Central memory CD8-positive, alpha-beta T cell (primary cell): ENCODE results near the gene DNAJB2.
"Not testable (repeated sequence)": the region's sequence is repeated elsewhere in the genome, so short reads cannot be mapped to it uniquely, and the experiment has no call there.

Experiments
- ATAC-seq: fragments of 150-1000 bp; cut with Tn5 transposase; replicated peaks from 2 replicates; pipeline ENCODE4 v1.10.0; 2022; ENCODE audit warnings: mild to moderate bottlenecking, moderate FRiP score, moderate number of reproducible peaks; ENCODE audit not compliant: poor library complexity, severe bottlenecking; ENCODE audit errors: extremely low read depth
- DNase-seq, 2 donors: peaks; one replicate each; pipeline ENCODE4 v3.0.0; 2021; ENCODE audit warnings: low spot score in 2 of 2
- H3K27ac Mint-ChIP-seq: one replicate; pipeline ENCODE4 v1.8.0; 2022; ENCODE audit warnings: low read depth, mild to moderate bottlenecking, moderate library complexity, mixed read lengths
- H3K27me3 Mint-ChIP-seq: one replicate; pipeline ENCODE4 v1.8.0; 2022; ENCODE audit warnings: mixed read lengths
- H3K36me3 Mint-ChIP-seq: one replicate; pipeline ENCODE4 v1.8.0; 2022; ENCODE audit warnings: mild to moderate bottlenecking, moderate library complexity, mixed read lengths; ENCODE audit not compliant: insufficient read depth
- H3K4me1 Mint-ChIP-seq: one replicate; pipeline ENCODE4 v1.8.0; 2022; ENCODE audit warnings: mixed read lengths
- H3K4me3 Mint-ChIP-seq: one replicate; pipeline ENCODE4 v1.8.0; 2022; ENCODE audit warnings: mild to moderate bottlenecking, moderate library complexity, mixed read lengths
- H3K9me3 Mint-ChIP-seq: one replicate; pipeline ENCODE4 v1.8.0; 2022; ENCODE audit warnings: mixed read lengths

The DNAJB2 gene

DNA sequence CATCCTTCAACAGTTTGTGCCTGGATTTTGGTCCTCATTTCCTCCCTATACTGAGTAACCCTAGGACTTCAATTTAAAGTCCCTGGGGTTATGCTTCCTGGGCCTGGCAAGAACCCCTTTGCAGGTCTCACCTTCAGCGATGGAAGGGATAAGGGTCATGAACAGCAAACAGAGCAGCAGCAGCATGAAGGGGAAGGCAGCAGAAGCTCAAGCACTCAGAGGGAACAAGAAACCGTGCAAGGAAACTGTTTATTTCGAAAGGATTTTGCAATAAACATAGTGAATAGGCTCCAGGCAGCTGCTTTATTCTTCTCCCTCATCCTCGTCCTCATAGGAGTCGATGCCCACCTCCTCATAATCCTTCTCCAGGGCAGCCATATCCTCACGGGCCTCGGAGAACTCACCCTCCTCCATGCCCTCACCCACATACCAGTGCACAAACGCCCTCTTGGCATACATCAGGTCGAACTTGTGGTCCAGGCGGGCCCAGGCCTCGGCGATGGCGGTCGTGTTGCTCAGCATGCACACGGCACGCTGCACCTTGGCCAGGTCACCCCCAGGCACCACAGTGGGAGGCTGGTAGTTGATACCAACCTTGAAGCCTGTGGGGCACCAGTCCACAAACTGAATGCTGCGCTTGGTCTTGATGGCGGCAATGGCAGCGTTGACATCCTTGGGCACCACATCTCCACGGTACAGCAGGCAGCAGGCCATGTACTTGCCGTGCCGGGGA lies 29.0 kb upstream of the DNAJB2 start:
- DNase-seq: no peak
- Mint-ChIP-seq H3K27ac (peak overlapping the region; percentile 83), H3K9me3 (no peaks in the 10 kb centered on the region)

DNA sequence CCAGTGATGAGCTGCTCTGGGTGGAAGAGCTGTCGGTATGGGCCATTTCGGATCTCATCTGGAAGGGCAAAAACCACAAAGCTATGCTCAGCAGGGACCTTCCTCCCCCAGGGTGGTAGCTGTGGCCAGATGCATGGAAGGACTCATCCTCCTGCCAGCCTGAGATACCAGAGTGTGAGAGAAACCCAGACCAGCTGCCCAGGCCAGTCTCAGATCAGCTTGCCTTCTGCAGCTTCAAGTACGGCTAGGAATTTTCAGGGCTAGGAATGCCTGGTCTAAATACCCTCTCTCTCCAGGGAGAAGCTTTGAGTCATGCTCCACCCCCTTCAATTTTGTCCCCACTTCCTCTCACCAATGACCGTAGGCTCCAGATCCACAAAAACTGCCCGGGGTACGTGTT lies 27.5 kb upstream of the DNAJB2 start:
- Mint-ChIP-seq H3K4me1 (peaks cover 69% of the 10 kb centered on the region), H3K36me3 (peaks cover 69% of the 10 kb centered on the region), H3K27ac (no peak overlapping the region)

More for the DNA sequence above, 29.0 kb upstream of the DNAJB2 start:
- H3K27me3 Mint-ChIP-seq: no peaks in the 10 kb centered on the region
- H3K4me3 Mint-ChIP-seq: peak overlapping the region; percentile 78
- peaks cover 82% of the 10 kb centered on the region for H3K4me1 Mint-ChIP-seq
- no peak for ATAC-seq
- peaks cover 76% of the 10 kb centered on the region for H3K36me3 Mint-ChIP-seq

DNA sequence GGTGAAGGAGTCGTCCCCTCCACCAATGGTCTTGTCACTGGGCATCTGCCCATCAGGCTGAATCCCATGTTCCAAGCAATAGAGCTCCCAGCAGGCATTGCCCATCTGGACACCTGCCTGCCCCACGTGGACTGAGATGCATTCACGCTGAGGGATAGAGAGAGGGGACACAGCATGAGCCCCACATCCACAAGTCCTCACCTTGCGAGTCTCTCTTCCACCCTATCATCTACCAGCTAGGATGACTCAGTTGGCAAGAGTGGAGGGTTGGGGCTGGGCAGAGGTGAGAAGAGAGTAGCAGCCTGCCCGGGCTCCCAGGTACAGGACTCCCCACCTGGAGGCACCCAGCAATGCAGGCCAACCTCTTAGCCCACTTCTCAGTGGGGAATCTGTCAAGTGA lies 27.1 kb upstream of the DNAJB2 start:
- Mint-ChIP-seq H3K36me3 (peaks cover 67% of the 10 kb centered on the region), H3K4me3 (peak overlapping the region; percentile 78)

More for the DNA sequence above, 27.5 kb upstream of the DNAJB2 start:
- no peaks in the 10 kb centered on the region for H3K9me3 Mint-ChIP-seq
- ATAC-seq: no peak
- H3K27me3 Mint-ChIP-seq: no peaks in the 10 kb centered on the region
- no peak for DNase-seq
- peak overlapping the region; percentile 78 for H3K4me3 Mint-ChIP-seq

DNA sequence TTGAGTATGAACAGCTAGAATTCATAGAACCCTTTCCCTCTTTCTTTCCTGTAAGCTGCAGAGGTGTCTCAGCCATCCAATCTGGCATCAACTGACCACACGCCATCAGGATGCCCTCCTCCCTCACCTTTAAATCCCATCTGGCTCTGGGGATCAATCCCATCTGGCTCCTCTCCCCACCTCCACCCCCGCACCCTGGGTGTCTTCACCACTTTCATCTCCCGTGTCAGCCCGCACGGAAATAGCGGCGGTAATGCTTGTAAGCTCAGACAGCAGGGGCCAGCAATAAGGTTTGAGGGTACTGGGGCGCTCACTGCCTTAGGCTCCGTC lies 26.6 kb upstream of the DNAJB2 start:
- peak in 1 of 2 donors; percentile 17 for DNase-seq
- ATAC-seq: no peak
- Mint-ChIP-seq H3K9me3 (no peaks in the 10 kb centered on the region), H3K27me3 (no peaks in the 10 kb centered on the region), H3K36me3 (peaks cover 67% of the 10 kb centered on the region), H3K4me1 (peaks cover 60% of the 10 kb centered on the region), H3K4me3 (peak overlapping the region; percentile 78), H3K27ac (peak overlapping the region; percentile 91)

More for the DNA sequence above, 27.1 kb upstream of the DNAJB2 start:
- Mint-ChIP-seq H3K4me1 (peaks cover 64% of the 10 kb centered on the region), H3K27me3 (no peaks in the 10 kb centered on the region), H3K9me3 (no peaks in the 10 kb centered on the region), H3K27ac (peak overlapping the region; percentile 91)
- no peak for DNase-seq
- ATAC-seq: no peak

DNA sequence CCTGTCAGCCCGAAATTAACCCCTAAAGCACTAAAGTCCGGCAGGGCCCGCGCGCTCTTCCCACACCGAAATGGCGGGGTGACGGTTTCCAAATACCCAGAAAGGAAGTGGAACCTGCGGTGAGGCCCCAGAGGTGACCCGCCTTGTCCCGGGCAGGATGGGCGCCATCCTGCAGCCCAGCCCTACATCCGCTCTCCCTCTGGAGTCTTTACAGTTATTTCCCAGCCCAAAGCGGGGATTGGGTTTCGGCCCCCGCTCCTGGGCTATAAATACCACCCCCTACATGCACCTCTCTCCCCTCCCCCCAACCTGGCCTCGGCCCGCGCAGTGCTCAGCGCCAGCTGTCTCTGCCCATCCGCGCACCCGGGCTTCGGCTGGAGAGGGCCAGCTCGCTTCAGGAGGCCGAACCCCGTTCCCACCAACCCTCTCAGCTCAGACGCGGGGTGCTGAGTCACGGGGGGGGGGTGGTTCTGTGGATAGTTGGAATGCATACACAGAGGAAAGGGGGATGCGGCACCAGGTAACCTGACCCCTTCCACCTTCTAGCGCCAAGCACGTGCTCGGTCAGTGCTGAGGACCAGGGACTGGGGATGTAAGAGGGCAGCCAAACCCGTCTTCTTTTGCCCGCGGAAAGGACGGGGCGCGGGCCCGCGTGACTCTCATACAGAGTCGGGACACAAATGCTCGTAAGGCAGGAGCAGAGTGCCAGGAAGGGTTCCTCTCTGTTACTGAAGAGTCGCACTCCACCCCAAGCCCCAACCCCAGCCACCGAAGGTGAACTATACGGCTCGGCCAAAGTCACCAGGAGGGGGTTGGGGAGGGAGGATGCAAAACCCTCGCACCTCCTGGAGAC lies 26.0 kb upstream of the DNAJB2 start, which contains the start of gene TUBA4B:
TUBA4B (plus strand) TSS at position 344 of the 853 bp plus-strand sequence; CDS start at position 509, 165 bp downstream.
- H3K4me1 Mint-ChIP-seq: peaks cover 54% of the 10 kb centered on the region
- H3K9me3 Mint-ChIP-seq: no peaks in the 10 kb centered on the region
- H3K27me3 Mint-ChIP-seq: no peaks in the 10 kb centered on the region
- ATAC-seq: peak; percentile 27
- peak within 1 kb of the TSS; percentile 91 for H3K27ac Mint-ChIP-seq
- H3K36me3 Mint-ChIP-seq: peaks cover 61% of the 10 kb centered on the region
- peak within 1 kb of the TSS; percentile 78 for H3K4me3 Mint-ChIP-seq
- DNase-seq: peak in 1 of 2 donors; percentile 27

DNA sequence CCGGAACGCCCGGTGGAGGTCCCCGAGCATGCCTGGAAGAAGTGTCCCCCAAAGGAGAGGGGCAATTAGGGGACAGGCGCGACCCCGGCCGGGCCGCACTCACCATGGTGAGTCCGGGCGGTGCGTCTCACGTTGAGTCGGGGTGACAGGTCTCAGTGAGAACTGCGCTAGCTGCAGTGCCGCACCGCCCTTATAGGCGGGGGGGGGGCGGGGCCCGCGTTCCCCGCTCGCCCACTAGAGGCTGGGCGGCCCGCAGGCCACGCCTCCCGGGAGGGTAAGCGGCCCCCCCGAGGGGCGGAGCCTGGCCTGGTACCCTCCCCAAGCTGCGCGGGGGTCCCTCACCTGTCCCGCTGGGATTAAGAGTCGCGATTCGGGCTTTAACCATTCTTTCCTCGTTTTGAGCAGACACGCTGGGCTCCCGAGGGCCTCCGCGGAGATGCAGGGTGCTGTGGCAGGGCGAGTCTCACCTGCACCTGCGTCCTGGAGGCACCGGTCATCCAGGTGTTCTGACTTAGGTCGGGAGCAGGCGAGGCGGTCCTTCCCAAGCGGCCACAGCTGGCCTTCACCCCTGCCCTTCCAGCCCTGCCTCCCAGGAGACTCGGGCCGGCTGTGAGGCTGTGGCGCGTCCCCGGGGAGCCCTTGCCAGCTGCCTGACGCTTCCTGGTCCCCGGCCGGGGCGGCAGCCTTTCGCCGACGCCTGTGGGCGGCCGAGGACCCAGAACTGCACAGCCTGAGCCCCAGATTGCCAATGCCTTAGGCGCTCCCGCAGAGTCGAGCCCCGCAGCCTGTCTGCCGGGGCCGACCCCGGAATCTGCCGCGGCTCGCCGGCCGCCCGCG lies 25.2 kb upstream of the DNAJB2 start, which contains the start of gene TUBA4A:
TUBA4A (minus strand) TSS at position 166 of the 837 bp plus-strand sequence; CDS start at position 106, 60 bp downstream.
- Mint-ChIP-seq H3K4me1 (peaks cover 45% of the 10 kb centered on the region), H3K27me3 (no peaks in the 10 kb centered on the region), H3K4me3 (peak within 1 kb of the TSS; percentile 78), H3K27ac (peak within 1 kb of the TSS; percentile 91), H3K36me3 (peaks cover 54% of the 10 kb centered on the region), H3K9me3 (no peaks in the 10 kb centered on the region)
- peak; percentile 81 to 82 for DNase-seq
- peak; percentile 68 for ATAC-seq

DNA sequence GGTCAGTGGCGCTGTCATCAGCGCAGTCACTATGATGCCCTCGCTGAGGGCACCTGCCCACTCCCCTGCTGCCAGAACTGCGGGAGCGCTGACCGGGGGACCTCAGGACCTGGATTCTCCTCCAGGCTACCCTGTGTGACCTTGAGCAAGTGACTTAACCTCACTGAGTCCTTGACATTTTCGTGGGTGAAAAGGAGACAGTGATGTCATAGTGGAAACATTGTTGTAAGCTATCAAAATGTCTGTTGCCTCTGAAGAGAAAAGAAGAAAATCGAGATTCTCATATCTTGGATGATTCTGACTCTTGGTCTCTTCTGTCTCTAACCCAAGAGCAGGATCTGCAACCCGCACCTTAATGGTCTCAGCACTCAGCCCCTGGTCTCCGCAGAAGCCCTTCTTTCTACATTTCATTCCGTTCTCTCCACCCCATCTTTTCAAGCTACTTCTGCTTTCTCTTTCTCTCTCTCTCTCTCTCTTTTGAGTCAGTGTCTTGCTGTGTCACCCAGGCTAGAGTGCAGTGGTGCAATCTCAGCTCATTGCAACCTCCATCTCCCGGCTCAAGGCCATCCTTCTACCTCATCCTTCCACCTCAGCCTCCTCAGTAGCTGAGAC lies 24.5 kb upstream of the DNAJB2 start:
- no peaks in the 10 kb centered on the region for H3K9me3 Mint-ChIP-seq
- DNase-seq: peak in 1 of 2 donors; percentile 46
- peaks cover 38% of the 10 kb centered on the region for H3K4me1 Mint-ChIP-seq
- H3K27ac Mint-ChIP-seq: peak overlapping the region; percentile 91
- peak overlapping the region; percentile 78 for H3K4me3 Mint-ChIP-seq
- H3K36me3 Mint-ChIP-seq: peaks cover 49% of the 10 kb centered on the region
- peaks cover 5% of the 10 kb centered on the region for H3K27me3 Mint-ChIP-seq
- peak; percentile 48 for ATAC-seq

DNA sequence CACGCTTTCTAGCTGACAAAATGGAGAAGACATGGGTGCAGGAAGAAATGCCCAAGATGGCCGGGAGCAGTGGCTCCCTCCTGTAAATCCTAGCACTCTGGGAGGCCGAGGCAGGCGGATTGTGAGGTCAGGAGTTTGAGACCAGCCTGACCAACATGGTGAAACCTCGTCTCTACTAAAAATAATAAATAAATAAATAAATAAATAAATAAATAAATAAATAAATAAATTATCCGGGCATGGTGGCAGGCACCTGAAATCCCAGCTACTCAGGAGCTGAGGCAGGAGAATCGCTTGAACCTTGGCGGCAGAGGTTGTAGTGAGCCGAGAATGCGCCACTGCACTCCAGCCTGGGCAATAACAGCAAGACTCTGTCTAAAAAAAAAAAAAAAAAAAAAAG lies 20.2 kb upstream of the DNAJB2 start:
- not testable (repeated sequence) for DNase-seq, H3K27ac Mint-ChIP-seq, H3K4me3 Mint-ChIP-seq, ATAC-seq, H3K9me3 Mint-ChIP-seq, H3K4me1 Mint-ChIP-seq
- Mint-ChIP-seq H3K36me3 (peaks cover 10% of the 10 kb centered on the region), H3K27me3 (peaks cover 31% of the 10 kb centered on the region)

DNA sequence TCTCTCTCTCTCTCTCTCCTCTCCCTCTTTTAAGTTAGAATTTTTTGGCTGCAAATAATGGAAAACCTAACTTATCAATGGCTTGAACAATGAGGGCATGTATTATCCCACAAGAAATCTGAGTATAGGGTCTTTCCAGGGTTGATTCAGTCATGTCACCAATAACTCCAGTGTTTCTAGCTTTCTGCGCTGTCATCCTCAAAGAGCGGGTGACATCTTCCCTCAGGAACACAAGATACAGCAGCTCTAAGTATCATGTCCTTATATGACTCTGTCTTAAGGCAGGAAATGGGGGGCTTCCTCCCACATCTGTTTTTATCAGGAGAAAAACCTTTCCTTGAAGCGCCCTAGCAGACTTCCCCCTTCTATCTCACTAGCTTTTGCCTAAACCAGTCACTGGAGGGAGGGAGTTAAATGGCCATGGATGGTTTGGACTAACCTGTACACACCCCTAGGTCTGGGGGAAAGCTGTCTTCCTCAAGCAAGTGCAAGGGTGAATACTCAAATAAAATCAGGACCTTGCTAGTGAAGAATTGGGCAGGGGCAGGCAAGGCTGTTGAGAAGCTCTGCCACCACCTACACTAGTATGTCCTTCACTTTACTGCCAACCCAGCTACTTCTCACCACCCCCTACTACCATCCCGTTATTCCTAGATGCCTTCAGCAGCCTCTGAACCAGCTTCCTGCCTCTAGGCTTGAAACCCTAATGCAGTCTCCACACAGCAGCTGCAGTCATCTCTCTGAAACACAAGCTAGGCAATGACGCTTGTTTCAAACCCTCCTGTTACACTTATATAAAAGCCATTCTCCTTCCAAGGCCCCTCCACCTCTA lies 17.9 kb upstream of the DNAJB2 start:
- DNase-seq: no peak
- H3K27ac Mint-ChIP-seq: peak overlapping the region; percentile 7
- no peaks in the 10 kb centered on the region for H3K9me3 Mint-ChIP-seq
- no peaks in the 10 kb centered on the region for H3K4me1 Mint-ChIP-seq
- peaks cover 31% of the 10 kb centered on the region for H3K27me3 Mint-ChIP-seq
- peaks cover under 1% of the 10 kb centered on the region for H3K36me3 Mint-ChIP-seq
- H3K4me3 Mint-ChIP-seq: no peak overlapping the region
- ATAC-seq: no peak

DNA sequence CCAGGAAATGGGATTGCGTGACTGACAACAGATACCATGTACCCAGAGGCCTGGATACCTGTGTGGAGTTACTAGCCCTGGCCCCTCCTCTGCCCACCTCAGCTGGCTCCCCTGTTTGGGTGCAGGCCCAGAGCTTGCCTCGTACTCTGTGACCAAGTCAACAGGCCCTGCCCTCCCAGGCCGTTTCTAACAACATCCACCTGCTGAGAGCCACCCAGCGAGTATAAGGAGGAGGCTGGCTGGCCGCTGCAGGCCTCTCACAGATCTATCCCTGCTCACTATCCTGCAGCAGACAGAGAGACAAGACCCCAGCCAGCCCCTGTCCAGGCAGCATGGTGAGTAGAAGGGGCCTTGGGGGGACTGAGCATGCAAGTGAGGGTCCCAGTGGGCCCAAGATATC lies 12.9 kb upstream of the DNAJB2 start:
- ATAC-seq: no peak
- DNase-seq: no peak
- Mint-ChIP-seq H3K36me3 (no peaks in the 10 kb centered on the region), H3K4me3 (no peak overlapping the region), H3K27me3 (peaks cover 10% of the 10 kb centered on the region), H3K9me3 (no peaks in the 10 kb centered on the region), H3K27ac (no peak overlapping the region), H3K4me1 (no peaks in the 10 kb centered on the region)

DNA sequence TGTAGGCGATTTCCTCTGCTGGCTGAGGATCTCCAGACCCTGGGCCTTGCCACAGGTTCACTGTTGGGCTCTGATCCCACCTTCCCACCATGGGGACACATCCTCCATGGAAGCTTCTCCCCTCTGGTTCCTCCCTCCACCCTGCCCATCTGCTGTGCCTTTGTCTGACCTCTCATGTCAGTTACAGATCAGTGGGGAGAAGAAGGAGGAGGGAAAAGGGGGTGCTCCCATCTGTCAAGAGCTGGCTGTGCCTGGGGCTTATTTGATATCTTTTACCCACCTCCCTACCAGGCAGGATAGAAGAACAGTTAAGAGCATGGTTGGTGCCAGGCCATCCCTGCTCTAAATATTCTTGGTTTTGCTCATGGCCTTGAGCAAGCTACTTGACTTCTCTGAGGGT lies 12.3 kb upstream of the DNAJB2 start:
- ATAC-seq (no peak), DNase-seq (no peak)
- Mint-ChIP-seq H3K9me3 (no peaks in the 10 kb centered on the region), H3K4me1 (no peaks in the 10 kb centered on the region), H3K27ac (no peak overlapping the region), H3K4me3 (no peak overlapping the region), H3K27me3 (peaks cover 3% of the 10 kb centered on the region), H3K36me3 (no peaks in the 10 kb centered on the region)
